Breast epithelium (tissue), 3 donors: ENCODE measurements around the gene CDR2L.
A peak's percentile ranks its signal among the peaks of the same experiment; 100 is the strongest.

Source experiments
- CTCF ChIP-seq, 3 donors: fragments of 450-650 bp; IDR thresholded peaks; one replicate each; pipeline ENCODE4 v1.5.1; 2016 to 2017; ENCODE audit warnings: antibody characterized with exemption in 3 of 3, mild to moderate bottlenecking in 3 of 3, moderate library complexity in 3 of 3
- POLR2A ChIP-seq: fragments of 450-650 bp; IDR thresholded peaks from one replicate; pipeline ENCODE4 v1.6.1; 2016; ENCODE audit warnings: antibody characterized with exemption, mild to moderate bottlenecking, moderate library complexity
- POLR2AphosphoS5 ChIP-seq, 3 donors: sonication (generic); formaldehyde crosslinking; IDR thresholded peaks; one replicate each; pipeline ENCODE4 v1.6.1; 2017; ENCODE audit warnings: antibody characterized with exemption in 3 of 3

GRCh38 chr17:74972107-74972972 lies 15.1 kb upstream of the CDR2L start, which contains the start of gene HID1:
- TF ChIP-seq POLR2AphosphoS5 (IDR thresholded peaks at IDR 0.05): peak in 1 of 3 donors; percentile 21
- TF ChIP-seq POLR2A: no peak
- no peak for TF ChIP-seq CTCF (IDR thresholded peaks at IDR 0.05)
